GM19467 (cell line): Measurements from ENCODE around the gene CLDN14.

Source experiments
- ATAC-seq: cut with Tn5 transposase; IDR thresholded peaks from one replicate; pipeline ENCODE4 v1.9.1; 2021; ENCODE audit warnings: mild to moderate bottlenecking, moderate library complexity; ENCODE audit not compliant: unreplicated experiment

The CLDN14 gene

DNA sequence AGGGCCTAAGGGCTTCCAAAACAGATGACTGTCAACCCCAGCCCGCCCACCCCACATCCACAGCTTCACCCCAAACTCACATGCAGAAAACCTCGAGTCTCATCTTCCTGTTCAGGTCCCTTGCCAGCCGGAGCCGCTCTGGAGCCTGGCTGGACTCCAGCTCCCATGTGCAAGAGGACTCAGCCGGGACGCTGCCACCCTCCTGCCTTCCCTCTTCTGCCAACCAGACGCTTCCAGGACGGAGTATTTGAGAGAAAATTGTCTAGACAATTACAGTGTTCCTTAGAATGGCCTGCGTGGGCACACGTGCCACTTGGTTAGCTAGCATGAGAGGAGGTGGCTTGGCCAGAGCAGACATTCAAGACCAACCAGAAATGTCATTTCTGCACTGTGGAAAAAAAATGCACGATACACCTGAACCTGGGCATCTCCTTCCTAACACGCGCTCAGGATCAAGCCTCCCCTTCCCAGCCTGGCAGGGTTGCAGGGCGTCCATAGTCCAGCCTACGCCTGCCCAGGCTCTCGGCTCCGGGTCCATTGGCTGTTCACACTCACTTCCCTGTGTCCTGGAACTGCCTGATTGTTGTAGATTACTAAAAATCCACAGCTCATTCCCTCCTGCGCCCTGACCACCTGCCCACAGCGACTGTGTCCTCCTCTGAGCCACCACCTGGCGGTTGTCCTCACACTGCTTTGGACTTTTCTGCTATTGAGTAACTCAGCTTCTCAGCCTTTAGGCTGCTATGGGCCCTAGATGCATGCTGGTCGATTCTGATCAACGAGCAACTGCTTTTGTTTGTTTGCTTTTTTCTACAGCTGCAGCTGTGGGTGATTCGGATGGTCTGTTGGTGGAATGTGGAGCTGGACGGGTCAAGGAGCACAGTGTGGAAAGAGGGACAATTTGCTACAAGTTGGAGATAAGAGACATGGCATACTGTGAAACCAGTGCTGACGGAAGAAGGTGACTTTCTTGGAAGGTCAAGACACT lies at the start of gene CLDN14:
TSS of gene CLDN14 (minus strand) at position 708 of the 988 bp plus-strand sequence. CDS start 18,427 bp downstream, outside the sequence.
- no peak for ATAC-seq

GRCh38 chr21:36528716-36529115 lies 48.8 kb upstream of the CLDN14 start:
- no peak for ATAC-seq

GRCh38 chr21:36527317-36527716 lies 47.4 kb upstream of the CLDN14 start:
- ATAC-seq = no peak

GRCh38 chr21:36526104-36526503 lies 46.2 kb upstream of the CLDN14 start:
- no peak for ATAC-seq

DNA sequence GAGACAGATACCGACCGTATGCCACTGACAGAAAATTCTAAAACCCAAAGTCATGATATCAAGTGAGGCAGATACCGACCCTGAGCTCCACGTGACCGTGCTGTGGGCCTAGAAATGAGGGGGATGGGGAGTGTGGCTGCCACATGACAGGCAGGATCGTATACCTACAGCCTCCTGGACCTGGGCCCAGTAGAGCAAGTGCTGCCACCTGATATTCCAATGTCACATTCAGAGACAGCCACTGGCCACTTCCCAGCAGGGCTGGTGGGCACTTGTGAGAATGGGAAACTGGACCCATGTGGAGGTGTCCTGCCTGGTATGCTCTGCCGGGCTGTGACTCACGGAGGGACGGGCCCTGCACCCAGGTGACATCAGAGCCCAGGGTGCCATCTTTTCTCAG lies 44.6 kb upstream of the CLDN14 start:
- ATAC-seq = no peak

DNA sequence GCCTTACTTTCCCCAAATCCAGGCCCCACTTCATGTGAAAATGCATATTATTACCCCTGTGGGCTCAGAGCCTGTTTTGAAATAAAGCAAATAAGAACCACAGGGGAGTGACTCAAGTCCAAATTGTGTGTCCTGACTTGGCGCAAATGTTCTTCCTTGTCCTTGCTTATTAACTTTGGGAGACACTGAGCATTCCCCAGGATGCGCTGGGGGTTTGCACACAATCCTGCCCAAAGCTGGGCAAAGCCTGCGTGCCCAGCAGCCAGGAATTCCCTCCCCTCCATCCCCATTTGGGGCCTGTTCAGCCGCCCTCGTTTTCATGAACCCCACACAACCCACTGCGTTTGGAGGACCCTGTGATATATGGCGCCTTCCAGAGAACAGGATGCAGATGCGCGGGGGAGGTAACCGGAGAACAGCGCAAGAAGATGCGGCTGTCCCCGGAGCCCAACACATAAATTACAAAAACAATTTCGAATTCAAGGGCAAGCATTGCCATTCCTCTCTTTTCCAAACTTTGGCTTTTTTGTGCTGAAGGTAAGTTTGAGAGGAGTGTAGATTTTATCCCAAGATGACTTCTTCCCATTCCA lies 42.4 kb upstream of the CLDN14 start:
- ATAC-seq = no peak

- no peak for ATAC-seq
These were observed 39.1 kb upstream of the CLDN14 start for GRCh38 chr21:36518883-36519492.

- ATAC-seq = no peak
These were observed 37.6 kb upstream of the CLDN14 start for GRCh38 chr21:36517366-36518075.

DNA sequence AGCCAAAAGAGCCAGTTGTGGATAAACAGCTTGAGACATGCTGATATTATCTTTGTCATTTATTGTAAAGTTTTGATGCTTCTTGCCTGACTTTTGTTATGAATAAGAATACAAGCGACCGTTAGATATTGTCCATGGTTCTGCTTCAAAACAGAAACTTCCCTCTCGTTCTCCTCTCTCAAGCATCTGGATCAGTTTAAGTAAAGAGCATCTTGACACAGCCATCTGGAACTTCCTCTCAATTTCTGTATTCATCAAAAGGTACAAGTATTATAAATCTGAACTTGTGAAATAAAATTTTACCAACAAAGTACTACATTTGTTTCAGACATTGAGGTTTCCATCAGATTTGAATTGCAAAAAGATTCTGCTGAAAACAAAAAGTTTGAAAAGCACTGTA lies 36.4 kb upstream of the CLDN14 start:
- no peak for ATAC-seq

DNA sequence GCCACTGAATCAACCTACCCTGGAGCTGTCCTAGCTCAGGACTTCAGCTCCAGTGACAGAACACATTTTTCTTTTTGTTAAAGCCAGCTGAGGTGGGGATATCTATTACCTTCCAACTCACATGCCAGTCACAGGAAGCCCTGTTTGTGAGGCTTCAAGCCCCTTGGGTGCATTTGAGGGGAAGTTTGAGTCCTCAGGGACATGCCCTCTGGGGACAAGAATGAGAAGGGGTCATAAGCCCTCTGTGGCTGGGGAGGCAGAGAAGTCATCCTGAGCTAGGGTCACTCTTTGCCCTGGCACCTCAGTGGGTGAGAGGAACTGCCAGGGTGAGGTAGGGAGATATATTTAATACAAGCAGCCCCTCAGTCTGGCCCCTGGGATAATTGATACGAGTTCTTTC lies 33.5 kb upstream of the CLDN14 start:
- no peak for ATAC-seq

- ATAC-seq = no peak
These were observed 33.0 kb upstream of the CLDN14 start for GRCh38 chr21:36512971-36513370.

GRCh38 chr21:36511484-36512220 lies 31.7 kb upstream of the CLDN14 start:
- no peak for ATAC-seq

- ATAC-seq = no peak
These were observed 31.0 kb upstream of the CLDN14 start for GRCh38 chr21:36510911-36511310.

- ATAC-seq = no peak
These were observed 30.2 kb upstream of the CLDN14 start for GRCh38 chr21:36509973-36510664.

GRCh38 chr21:36508948-36509347 lies 29.0 kb upstream of the CLDN14 start:
- ATAC-seq = no peak

DNA sequence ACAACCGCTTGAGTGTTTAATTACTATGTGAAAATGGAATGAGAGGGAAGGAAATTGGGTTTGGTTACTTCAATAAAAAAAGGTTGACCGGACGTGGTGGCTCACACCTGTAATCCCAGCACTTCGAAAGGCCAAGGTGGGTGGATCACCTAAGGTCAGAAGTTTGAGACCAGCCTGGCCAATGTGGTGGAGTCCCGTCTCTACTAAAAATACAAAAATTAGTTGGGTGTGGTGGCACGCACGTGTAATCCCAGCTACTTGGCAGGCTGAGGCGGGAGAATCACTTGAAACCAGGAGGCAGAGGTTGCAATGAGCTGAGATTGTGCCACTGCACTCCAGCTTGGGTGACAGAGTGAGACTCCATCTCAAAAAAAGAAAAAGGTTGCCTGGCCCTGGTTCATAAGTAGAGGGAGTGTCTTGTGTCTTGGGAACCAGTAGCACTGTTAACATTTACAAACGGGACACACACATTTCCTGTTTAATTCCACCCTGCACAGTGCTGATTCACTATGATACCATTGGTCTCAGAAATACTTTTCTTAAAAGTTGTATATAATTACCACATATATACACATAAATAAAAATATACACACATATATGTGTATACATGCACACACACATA lies 27.6 kb upstream of the CLDN14 start:
- ATAC-seq = no peak

GRCh38 chr21:36506482-36506881 lies 26.6 kb upstream of the CLDN14 start:
- ATAC-seq = no peak

DNA sequence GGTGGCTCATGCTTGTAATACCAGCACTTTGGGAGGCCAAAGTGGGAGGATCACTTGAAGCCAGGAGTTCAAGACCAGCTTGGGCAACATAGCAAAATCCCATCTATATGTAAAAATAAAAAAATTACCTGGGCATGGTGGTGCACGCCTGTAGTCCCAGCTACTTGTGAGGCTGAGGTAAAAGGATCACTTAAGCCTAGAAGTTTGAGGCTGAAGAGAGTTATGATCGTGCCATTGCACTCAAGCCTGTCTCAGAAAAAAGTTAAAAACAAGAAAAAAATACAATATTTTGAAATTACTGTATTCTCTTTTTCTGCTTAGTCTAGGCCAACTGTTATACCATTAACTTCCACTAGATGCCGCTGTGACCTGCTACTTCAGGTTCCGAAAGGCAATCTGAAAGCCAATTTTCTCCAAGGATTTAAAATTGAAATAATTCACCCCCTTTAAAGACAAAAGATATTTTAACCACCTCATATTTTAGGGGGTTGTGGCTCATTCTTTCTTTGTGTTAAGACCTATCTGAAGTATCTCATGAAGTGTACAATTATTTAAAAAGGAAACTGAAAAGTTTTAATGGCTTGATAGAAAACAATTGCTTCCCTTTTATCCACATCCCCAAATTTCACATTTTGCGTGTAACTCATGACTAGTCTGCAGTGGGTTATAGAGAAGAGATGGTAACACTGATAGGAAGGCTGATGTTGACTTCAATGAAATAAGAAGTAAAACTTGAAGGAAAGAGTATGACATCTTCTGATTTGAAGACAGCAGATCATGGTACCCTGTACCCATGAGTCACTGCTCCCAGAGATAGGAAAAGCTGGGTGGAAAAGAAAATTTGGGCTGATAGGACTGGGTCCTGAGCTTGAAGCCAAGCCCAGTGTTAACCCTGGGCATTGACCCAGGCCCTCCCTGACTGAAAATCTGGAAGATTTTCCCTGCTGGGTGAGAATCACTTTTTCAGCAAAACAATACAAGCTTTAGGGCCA lies 24.4 kb upstream of the CLDN14 start:
- no peak for ATAC-seq
